ENCODE measurements around the gene ZNF358. TPM values are rescaled to one million over a fixed set of nuclear protein-coding genes. Genes with fewer than 3 reads are reported as not detected.

ZNF358 gene
- total RNA-seq = 100 to 1,000 TPM; 101 to 120 (median 115) TPM
- polyA plus RNA-seq = 143 TPM
- long read RNA-seq, donor 1, transcript ZNF358-202 (2 exons, 1,954 nt) = major isoform, 105 of 193 reads
- long read RNA-seq, donor 1, partial matches to known transcripts = 81 of 193 reads
- long read RNA-seq, donor 1, other reads (novel, unspliced or antisense) = 7 of 193 reads
- long read RNA-seq, donor 2, transcript ZNF358-202 (2 exons, 1,954 nt) = major isoform, 78 of 138 reads
- long read RNA-seq, donor 2, partial matches to known transcripts = 59 of 138 reads
- long read RNA-seq, donor 2, other reads (novel, unspliced or antisense) = 1 of 138 reads
- long read RNA-seq, donor 3, partial matches to known transcripts = 30 of 30 reads
- long read RNA-seq, donor 3, other reads (novel, unspliced or antisense) = 0 of 30 reads
- long read RNA-seq, donor 4, transcript ZNF358-202 (2 exons, 1,954 nt) = major isoform, 89 of 144 reads
- long read RNA-seq, donor 4, partial matches to known transcripts = 49 of 144 reads
- long read RNA-seq, donor 4, other reads (novel, unspliced or antisense) = 3 of 144 reads

- intact Hi-C loops (cut with DNase I) = no loop called here
- Histone ChIP-seq H3K4me1 (ENCODE audit: control insufficient read depth, insufficient read depth, low read length) (peaks cover 7% of the 10 kb centered on the region), H3K9me3 (ENCODE audit: control insufficient read depth, low read length) (no peaks in the 10 kb centered on the region), H3K4me3 (ENCODE audit: low read length) (peak within 1 kb of the TSS; percentile 97), H3K27me3 (ENCODE audit: control insufficient read depth, insufficient read depth) (no peaks in the 10 kb centered on the region), H3K27ac (ENCODE audit: low read length) (peak within 1 kb of the TSS; percentile 93)
- DNase-seq = peak; percentile 86 to 95 (median 95)
- peak; percentile 88 to 90 for ATAC-seq
- WGBS = under 1% methylated on average over 33 of the region's 33 CpGs
Observed at GRCh38 chr19:7515645-7516151, at the start of gene ZNF358. Gene ZNF358, plus strand, starts transcription at chr19:7516103. Its CDS starts 3,140 bp downstream, at chr19:7519243.

- no peak overlapping the region for H3K27ac ChIP-seq (ENCODE audit: low read length)
- no peaks in the 10 kb centered on the region for H3K27me3 ChIP-seq (ENCODE audit: control insufficient read depth, insufficient read depth)
- H3K4me1 ChIP-seq (ENCODE audit: control insufficient read depth, insufficient read depth, low read length) = no peaks in the 10 kb centered on the region
- no peaks in the 10 kb centered on the region for H3K9me3 ChIP-seq (ENCODE audit: control insufficient read depth, low read length)
- 97% methylated on average over 86 of the region's 86 CpGs for WGBS
- no peak for DNase-seq
- no peak for ATAC-seq
- intact Hi-C loops (cut with DNase I) = no loop called here
- H3K4me3 ChIP-seq (ENCODE audit: low read length) = no peak overlapping the region
Observed at GRCh38 chr19:7467009-7467989, 48.6 kb upstream of the ZNF358 start.

DNA sequence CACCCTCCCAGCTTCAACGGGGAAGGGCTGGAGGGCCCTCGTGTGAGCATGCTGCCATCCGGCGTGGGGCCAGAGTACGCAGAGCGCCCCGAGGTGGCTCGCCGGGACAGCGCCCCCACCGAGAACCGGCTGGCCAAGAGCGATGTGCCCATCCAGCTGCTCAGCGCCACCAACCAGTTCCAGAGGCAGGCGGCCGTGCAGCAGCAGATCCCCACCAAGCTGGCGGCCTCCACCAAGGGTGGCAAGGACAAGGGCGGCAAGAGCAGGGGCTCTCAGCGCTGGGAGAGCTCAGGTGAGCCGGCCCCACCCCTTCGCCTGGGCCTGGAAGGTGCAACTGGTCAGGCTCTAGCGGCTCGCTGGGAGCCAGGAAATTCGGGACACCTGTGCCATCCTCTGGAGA, 47.1 kb upstream of the ZNF358 start:
- Histone ChIP-seq H3K27ac (ENCODE audit: low read length) (no peak overlapping the region), H3K4me3 (ENCODE audit: low read length) (no peak overlapping the region), H3K9me3 (ENCODE audit: control insufficient read depth, low read length) (no peaks in the 10 kb centered on the region), H3K4me1 (ENCODE audit: control insufficient read depth, insufficient read depth, low read length) (no peaks in the 10 kb centered on the region), H3K27me3 (ENCODE audit: control insufficient read depth, insufficient read depth) (no peaks in the 10 kb centered on the region)
- intact Hi-C loops (cut with DNase I) = no loop called here
- ATAC-seq = no peak
- DNase-seq = no peak
- 93% methylated on average over 24 of the region's 24 CpGs for WGBS

DNA sequence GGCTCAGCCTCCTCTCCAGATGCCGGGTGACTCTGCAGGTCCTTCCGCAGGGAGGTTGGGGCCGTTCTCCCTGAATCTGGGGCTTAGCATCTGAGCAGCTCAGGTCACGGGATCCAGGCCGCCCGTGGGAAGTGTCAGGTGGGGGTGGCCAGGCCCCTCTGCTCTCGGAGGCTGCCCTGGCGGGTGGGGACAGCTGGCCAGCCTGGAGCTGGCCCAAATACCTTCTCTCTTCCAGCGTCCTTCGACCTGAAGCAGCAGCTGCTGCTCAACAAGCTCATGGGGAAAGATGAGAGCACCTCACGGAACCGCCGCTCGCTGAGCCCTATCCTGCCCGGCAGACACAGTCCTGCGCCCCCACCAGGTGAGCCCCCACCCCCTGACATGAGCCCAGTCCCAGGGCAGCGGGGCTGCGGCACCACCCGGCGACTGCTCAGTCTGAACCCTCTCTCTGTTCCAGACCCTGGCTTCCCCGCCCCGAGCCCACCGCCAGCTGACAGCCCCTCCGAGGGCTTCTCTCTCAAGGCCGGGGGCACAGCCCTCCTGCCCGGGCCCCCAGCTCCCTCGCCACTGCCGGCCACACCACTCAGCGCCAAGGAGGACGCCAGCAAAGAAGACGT, 46.1 kb upstream of the ZNF358 start:
- Histone ChIP-seq H3K9me3 (ENCODE audit: control insufficient read depth, low read length) (no peaks in the 10 kb centered on the region), H3K4me3 (ENCODE audit: low read length) (no peak overlapping the region), H3K27ac (ENCODE audit: low read length) (no peak overlapping the region), H3K4me1 (ENCODE audit: control insufficient read depth, insufficient read depth, low read length) (no peaks in the 10 kb centered on the region), H3K27me3 (ENCODE audit: control insufficient read depth, insufficient read depth) (no peaks in the 10 kb centered on the region)
- DNase-seq = no peak
- WGBS = 92% methylated on average over 31 of the region's 31 CpGs
- peak; percentile 10 to 23 for ATAC-seq
- intact Hi-C loops (cut with DNase I) = no loop called here

- WGBS = 92% methylated on average over 31 of the region's 31 CpGs
- Histone ChIP-seq H3K4me1 (ENCODE audit: control insufficient read depth, insufficient read depth, low read length) (no peaks in the 10 kb centered on the region), H3K27me3 (ENCODE audit: control insufficient read depth, insufficient read depth) (no peaks in the 10 kb centered on the region), H3K9me3 (ENCODE audit: control insufficient read depth, low read length) (no peaks in the 10 kb centered on the region), H3K4me3 (ENCODE audit: low read length) (no peak overlapping the region), H3K27ac (ENCODE audit: low read length) (no peak overlapping the region)
- ATAC-seq = no peak
- intact Hi-C loops (cut with DNase I) = no loop called here
- DNase-seq = no peak
Observed at GRCh38 chr19:7470540-7471305, 45.2 kb upstream of the ZNF358 start.

DNA sequence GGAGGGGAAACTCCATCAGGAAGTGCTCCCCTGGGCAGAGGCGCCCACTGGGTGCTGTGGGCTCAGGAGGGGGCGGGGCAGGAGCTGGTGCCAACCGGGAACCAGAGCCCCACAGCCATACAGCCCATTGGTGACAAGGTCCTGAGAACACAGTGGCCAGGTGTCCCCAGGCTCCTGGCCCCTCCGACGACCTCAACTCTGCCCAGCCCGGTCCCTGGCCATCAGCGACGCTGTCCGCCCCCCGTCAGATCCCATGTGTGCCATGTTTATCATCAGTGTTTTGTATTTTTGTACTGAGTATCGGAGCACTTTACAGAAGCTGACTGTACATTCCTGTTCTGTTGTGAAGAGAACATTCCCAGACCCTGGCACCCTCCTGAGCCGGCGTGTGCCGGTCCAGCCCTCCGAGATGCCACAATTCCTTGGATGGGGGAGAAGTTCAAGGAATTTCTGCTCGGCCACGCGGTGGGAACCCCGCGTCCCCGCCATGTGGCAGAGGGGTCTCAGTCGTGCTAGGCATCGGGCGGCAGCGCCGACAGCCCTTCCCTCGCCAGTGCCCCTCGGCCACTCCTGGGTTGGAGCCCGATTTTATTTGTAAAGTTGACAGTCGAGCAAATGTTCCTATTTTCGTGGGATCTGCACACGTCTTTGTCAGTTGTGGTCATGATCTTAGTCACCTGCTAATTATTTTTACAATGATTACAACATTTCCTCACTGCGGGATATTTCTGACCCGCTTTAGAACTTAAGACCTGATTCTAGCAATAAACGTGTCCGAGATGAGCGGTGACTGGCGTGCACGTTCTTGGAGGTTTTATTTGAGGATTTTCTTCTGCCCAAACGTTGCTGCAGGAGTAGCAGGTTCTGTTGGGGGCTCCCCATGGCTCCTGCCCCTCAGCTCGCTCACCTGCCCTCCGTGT, 43.9 kb upstream of the ZNF358 start:
- no peak overlapping the region for H3K27ac ChIP-seq (ENCODE audit: low read length)
- no peak for ATAC-seq
- DNase-seq = no peak
- no peaks in the 10 kb centered on the region for H3K4me1 ChIP-seq (ENCODE audit: control insufficient read depth, insufficient read depth, low read length)
- WGBS = 87% methylated on average over 42 of the region's 42 CpGs
- H3K4me3 ChIP-seq (ENCODE audit: low read length) = no peak overlapping the region
- intact Hi-C loops (cut with DNase I) = no loop called here
- H3K27me3 ChIP-seq (ENCODE audit: control insufficient read depth, insufficient read depth) = no peaks in the 10 kb centered on the region
- H3K9me3 ChIP-seq (ENCODE audit: control insufficient read depth, low read length) = no peaks in the 10 kb centered on the region

DNA sequence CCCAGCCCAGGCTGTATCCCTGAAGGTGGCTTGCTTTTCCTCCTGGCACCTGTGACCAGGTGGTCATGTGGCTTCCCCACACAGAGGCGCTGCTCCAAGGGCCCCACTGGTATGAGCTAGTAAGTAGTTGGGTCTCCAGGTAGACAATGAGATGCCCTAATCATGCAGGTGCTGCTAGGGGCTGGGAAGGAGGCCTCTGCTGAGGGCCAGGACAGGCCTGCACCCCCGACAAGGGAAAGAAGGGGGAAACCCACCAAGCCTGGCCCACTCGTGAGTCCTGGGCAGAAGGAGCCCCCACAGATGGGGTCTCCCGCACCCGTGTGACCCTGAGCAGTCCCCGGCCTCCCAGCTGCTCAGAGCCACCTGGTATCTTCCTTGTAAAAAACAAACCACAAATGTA, 40.2 kb upstream of the ZNF358 start:
- Histone ChIP-seq H3K4me1 (ENCODE audit: control insufficient read depth, insufficient read depth, low read length) (no peaks in the 10 kb centered on the region), H3K4me3 (ENCODE audit: low read length) (no peak overlapping the region), H3K27me3 (ENCODE audit: control insufficient read depth, insufficient read depth) (no peaks in the 10 kb centered on the region), H3K27ac (ENCODE audit: low read length) (no peak overlapping the region), H3K9me3 (ENCODE audit: control insufficient read depth, low read length) (no peaks in the 10 kb centered on the region)
- intact Hi-C loops (cut with DNase I) = no loop called here
- no peak for ATAC-seq
- DNase-seq = no peak
- WGBS = 89% methylated on average over 6 of the region's 6 CpGs

DNA sequence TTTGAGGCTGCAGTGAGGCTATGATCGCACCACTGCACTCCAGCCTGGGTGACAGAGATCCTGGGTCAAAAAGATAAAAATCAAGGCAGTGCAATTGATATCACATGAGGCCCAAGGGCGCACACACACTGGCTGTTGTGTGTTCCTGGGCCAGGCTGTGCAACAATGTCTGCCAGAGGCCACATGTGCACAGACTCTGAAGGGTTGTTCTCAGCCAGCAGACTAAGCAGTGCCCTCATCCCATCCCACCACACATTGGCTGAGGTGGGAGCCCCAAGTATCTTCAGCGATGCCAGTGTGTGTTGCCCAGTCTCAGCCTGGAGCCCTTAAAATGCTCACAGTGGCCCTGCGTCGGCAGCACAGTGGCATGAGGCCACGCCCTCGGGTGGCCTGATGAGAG, 39.7 kb upstream of the ZNF358 start:
- H3K4me3 ChIP-seq (ENCODE audit: low read length) = no peak overlapping the region
- ATAC-seq (no peak), DNase-seq (no peak)
- no peak overlapping the region for H3K27ac ChIP-seq (ENCODE audit: low read length)
- 80% methylated on average over 7 of the region's 7 CpGs for WGBS
- intact Hi-C loops (cut with DNase I) = no loop called here
- no peaks in the 10 kb centered on the region for H3K4me1 ChIP-seq (ENCODE audit: control insufficient read depth, insufficient read depth, low read length)
- H3K27me3 ChIP-seq (ENCODE audit: control insufficient read depth, insufficient read depth) = no peaks in the 10 kb centered on the region
- H3K9me3 ChIP-seq (ENCODE audit: control insufficient read depth, low read length) = no peaks in the 10 kb centered on the region

GRCh38 chr19:7476777-7477494, 39.0 kb upstream of the ZNF358 start:
- Histone ChIP-seq H3K27ac (ENCODE audit: low read length) (no peak overlapping the region), H3K27me3 (ENCODE audit: control insufficient read depth, insufficient read depth) (no peaks in the 10 kb centered on the region), H3K9me3 (ENCODE audit: control insufficient read depth, low read length) (no peaks in the 10 kb centered on the region), H3K4me1 (ENCODE audit: control insufficient read depth, insufficient read depth, low read length) (no peaks in the 10 kb centered on the region), H3K4me3 (ENCODE audit: low read length) (no peak overlapping the region)
- DNase-seq = no peak
- 84% methylated on average over 35 of the region's 35 CpGs for WGBS
- intact Hi-C loops (cut with DNase I) = no loop called here
- no peak for ATAC-seq

All from right cardiac atrium (tissue), 5 donors.